ENCODE results near the gene PLD3.

PLD3 gene

DNA sequence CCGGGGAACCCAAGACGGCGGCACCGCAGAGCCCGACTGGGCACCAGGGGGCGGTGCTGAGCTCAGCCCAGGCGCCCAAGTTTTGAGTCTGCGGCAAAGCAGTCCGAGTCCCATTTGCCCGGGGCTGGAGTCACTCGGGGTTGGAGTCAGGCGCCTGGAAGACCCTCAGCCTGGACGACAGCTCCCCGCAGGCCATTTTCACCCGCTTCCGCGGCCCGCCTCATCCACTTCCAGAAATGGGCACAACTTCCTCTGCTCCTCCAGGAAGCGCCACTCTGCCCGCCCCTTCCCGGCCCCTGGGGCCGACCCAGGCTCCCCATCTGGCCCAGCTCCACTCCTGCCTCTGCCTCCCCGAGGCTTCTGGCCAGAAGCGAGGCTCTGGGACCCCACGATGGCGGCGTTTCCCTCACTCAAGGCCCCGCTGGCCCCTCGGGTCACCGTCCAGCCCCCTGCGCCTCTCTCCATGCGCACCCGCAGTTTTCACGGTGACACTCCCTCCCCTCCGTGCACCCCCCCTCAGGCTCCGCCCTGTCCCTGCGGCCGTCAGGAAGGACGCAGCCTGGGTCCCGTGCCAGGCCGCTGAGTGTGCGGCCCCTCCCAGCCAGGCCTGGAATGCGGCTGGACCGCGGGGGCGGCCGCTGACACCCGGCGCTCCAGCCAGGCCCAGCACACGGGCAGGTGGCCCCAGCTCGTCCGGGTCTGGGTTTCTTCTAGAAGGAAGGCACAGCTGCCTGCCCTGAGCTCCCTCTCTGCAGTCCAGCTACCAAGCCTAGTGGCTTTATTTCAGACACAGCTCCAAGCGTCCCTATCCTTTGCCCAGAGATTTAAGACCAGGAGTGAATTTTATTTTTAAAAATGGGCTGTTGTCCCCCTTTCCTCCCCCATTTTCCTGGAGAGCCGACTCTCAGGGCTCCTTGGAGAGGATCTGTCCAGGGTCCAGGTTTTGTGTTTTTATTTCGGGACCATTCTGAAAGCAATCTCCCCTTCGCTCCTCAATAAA is 72.6 kb downstream of the PLD3 start:
- Histone ChIP-seq H3K36me3 (ENCODE audit: insufficient read depth, low read length) (peaks cover 9% of the 10 kb centered on the region), H3K9me3 (ENCODE audit: low read length) (no peaks in the 10 kb centered on the region), H3K79me2 (ENCODE audit: insufficient read depth, low read length) (peaks cover 6% of the 10 kb centered on the region; the same call in 1 of the 2 replicates), H3K27me3 (ENCODE audit: insufficient read depth, low read length) (no peaks in the 10 kb centered on the region), H2AFZ (ENCODE audit: low read length) (no peak overlapping the region), H3F3A (ENCODE audit: insufficient read depth, low read length) (no peaks in the 10 kb centered on the region), H3K4me1 (ENCODE audit: insufficient read depth, low read length, severe bottlenecking) (peaks cover 28% of the 10 kb centered on the region), H3K4me2 (ENCODE audit: low read length) (peak overlapping the region; percentile 67), H4K20me1 (ENCODE audit: insufficient read depth, low read length) (no peaks in the 10 kb centered on the region), H3K27ac (ENCODE audit: low read depth, low read length, poor library complexity, severe bottlenecking) (peak overlapping the region; percentile 63), H3K9ac (ENCODE audit: low read length) (peak overlapping the region; percentile 67), H3K9me2 (ENCODE audit: low read depth, low read length) (no peaks in the 10 kb centered on the region), H3K4me3 (ENCODE audit: low read depth, low read length, poor library complexity, severe bottlenecking) (peak overlapping the region; percentile 63)
- TF ChIP-seq, protein P1, sequence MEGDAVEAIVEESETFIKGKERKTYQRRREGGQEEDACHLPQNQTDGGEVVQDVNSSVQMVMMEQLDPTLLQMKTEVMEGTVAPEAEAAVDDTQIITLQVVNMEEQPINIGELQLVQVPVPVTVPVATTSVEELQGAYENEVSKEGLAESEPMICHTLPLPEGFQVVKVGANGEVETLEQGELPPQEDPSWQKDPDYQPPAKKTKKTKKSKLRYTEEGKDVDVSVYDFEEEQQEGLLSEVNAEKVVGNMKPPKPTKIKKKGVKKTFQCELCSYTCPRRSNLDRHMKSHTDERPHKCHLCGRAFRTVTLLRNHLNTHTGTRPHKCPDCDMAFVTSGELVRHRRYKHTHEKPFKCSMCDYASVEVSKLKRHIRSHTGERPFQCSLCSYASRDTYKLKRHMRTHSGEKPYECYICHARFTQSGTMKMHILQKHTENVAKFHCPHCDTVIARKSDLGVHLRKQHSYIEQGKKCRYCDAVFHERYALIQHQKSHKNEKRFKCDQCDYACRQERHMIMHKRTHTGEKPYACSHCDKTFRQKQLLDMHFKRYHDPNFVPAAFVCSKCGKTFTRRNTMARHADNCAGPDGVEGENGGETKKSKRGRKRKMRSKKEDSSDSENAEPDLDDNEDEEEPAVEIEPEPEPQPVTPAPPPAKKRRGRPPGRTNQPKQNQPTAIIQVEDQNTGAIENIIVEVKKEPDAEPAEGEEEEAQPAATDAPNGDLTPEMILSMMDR (IDR thresholded peaks at IDR 0.05; ENCODE audit: low read length) = peak; percentile 95
- TF ChIP-seq EZH2 (IDR thresholded peaks at IDR 0.05; ENCODE audit: borderline replicate concordance, low read length) = no peak

DNA sequence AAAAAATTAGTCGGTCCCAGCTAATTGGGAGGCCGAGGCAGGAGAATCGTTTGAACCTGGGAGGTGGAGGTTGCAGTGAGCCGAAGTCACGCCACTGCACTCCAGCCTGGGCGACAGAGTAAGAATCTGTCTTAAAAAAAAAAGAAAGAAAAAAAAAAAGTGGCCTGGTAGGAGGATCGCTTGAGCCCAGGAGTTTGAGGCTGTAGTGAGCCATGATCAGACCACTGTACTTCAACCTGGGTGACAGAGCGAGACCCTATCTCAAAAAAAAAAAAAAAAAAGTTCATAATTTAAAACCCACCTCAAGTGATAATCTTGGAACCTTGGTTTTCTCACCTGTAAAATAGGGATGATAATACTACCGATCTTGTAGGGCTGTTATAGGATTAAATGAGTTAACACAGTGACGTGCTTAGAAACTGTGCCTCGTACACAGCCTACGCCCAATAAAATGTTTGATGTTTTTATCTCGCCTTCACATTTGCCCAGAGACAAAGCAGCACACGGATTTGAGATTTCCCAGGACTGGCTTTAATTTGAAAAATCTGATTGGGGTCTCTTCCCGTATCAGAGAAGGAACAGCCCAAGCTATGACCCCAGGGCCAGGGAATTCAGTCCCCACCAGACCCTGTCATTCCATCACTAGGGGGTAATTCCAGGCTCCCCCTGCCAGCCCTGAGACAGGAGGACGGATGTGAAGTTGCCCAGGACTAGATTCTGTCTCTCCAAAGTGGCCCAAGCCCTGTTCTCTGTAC is 73.7 kb downstream of the PLD3 start:
- Histone ChIP-seq H3K9me3 (ENCODE audit: low read length) (no peaks in the 10 kb centered on the region), H3K9ac (ENCODE audit: low read length) (no peak overlapping the region), H3K36me3 (ENCODE audit: insufficient read depth, low read length) (peaks cover 9% of the 10 kb centered on the region), H3K27me3 (ENCODE audit: insufficient read depth, low read length) (no peaks in the 10 kb centered on the region), H3F3A (ENCODE audit: insufficient read depth, low read length) (no peaks in the 10 kb centered on the region), H4K20me1 (ENCODE audit: insufficient read depth, low read length) (no peaks in the 10 kb centered on the region), H3K4me1 (ENCODE audit: insufficient read depth, low read length, severe bottlenecking) (peaks cover 21% of the 10 kb centered on the region), H2AFZ (ENCODE audit: low read length) (no peak overlapping the region), H3K9me2 (ENCODE audit: low read depth, low read length) (no peaks in the 10 kb centered on the region), H3K27ac (ENCODE audit: low read depth, low read length, poor library complexity, severe bottlenecking) (peak overlapping the region; percentile 63), H3K79me2 (ENCODE audit: insufficient read depth, low read length) (peaks cover 6% of the 10 kb centered on the region; the same call in 1 of the 2 replicates), H3K4me2 (ENCODE audit: low read length) (no peak overlapping the region), H3K4me3 (ENCODE audit: low read depth, low read length, poor library complexity, severe bottlenecking) (no peak overlapping the region)
- TF ChIP-seq, protein P1 (IDR thresholded peaks at IDR 0.05; ENCODE audit: low read length) = no peak
- TF ChIP-seq EZH2 (IDR thresholded peaks at IDR 0.05; ENCODE audit: borderline replicate concordance, low read length) = no peak

DNA sequence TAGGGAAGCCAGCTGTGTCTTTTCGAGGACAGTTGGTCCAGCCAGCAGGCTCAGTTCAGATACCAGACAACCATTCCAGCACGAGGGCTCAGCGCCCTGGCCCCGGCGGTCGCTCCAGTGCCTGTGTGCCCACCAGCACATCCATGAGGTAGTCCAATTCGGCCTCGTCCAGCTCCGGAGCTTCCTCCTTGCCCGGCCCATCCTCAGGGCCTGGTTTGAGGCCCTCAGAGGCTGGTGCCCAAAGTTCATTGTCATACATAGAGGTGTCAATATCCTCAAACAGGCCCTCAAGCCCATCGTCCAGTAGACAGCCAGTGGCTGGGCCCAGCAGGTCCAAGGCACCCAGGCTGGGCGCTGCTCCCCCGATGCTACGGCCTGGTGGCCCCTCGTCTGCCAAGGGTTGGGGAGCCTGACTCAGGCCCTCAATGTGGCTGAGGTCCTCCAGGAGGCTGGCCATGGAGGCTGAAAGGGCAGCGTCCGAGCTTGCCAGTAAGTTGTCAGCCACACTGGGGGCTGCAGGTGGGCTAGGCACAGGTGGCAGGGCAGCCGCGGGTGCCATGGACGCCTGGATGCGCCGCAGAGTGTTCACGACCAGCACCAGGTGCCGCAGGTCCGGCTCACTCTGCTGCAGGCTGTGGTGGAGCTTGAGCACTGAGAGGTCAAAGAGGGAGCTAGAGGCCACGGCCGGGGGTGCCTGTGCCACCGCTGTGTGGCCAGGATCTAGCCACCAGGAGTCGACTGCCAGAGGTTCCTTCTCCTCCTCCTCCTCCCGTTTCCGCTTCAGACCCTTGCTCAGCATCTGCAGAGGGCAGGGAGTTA is 74.5 kb downstream of the PLD3 start:
- H3K9ac ChIP-seq (ENCODE audit: low read length) = no peak overlapping the region
- peaks cover 19% of the 10 kb centered on the region for H3K4me1 ChIP-seq (ENCODE audit: insufficient read depth, low read length, severe bottlenecking)
- no peak overlapping the region for H3K4me3 ChIP-seq (ENCODE audit: low read depth, low read length, poor library complexity, severe bottlenecking)
- H3K27me3 ChIP-seq (ENCODE audit: insufficient read depth, low read length) = no peaks in the 10 kb centered on the region
- H3K9me2 ChIP-seq (ENCODE audit: low read depth, low read length) = no peaks in the 10 kb centered on the region
- H3K36me3 ChIP-seq (ENCODE audit: insufficient read depth, low read length) = peaks cover 9% of the 10 kb centered on the region
- peak overlapping the region; percentile 24 for H3K27ac ChIP-seq (ENCODE audit: low read depth, low read length, poor library complexity, severe bottlenecking)
- no peaks in the 10 kb centered on the region for H3K9me3 ChIP-seq (ENCODE audit: low read length)
- peaks cover 6% of the 10 kb centered on the region; the same call in 1 of the 2 replicates for H3K79me2 ChIP-seq (ENCODE audit: insufficient read depth, low read length)
- H3F3A ChIP-seq (ENCODE audit: insufficient read depth, low read length) = no peaks in the 10 kb centered on the region
- TF ChIP-seq EZH2 (IDR thresholded peaks at IDR 0.05; ENCODE audit: borderline replicate concordance, low read length) = no peak
- TF ChIP-seq, protein P1 (IDR thresholded peaks at IDR 0.05; ENCODE audit: low read length) = no peak
- H4K20me1 ChIP-seq (ENCODE audit: insufficient read depth, low read length) = no peaks in the 10 kb centered on the region
- H3K4me2 ChIP-seq (ENCODE audit: low read length) = no peak overlapping the region
- H2AFZ ChIP-seq (ENCODE audit: low read length) = no peak overlapping the region
